IPS DF 4.7 (cell line): Measurements from ENCODE around the gene S100A3.
A peak's percentile ranks its signal among the peaks of the same experiment; 100 is the strongest.
"Not testable (repeated sequence)": the region's sequence is repeated elsewhere in the genome, so short reads cannot be mapped to it uniquely, and the experiment has no call there.

Experiments used
- DNase-seq: peaks from one replicate; pipeline ENCODE4 v3.0.0-alpha.2; 2013; ENCODE audit warnings: low spot score; ENCODE audit errors: extremely low read depth

Gene S100A3

DNA sequence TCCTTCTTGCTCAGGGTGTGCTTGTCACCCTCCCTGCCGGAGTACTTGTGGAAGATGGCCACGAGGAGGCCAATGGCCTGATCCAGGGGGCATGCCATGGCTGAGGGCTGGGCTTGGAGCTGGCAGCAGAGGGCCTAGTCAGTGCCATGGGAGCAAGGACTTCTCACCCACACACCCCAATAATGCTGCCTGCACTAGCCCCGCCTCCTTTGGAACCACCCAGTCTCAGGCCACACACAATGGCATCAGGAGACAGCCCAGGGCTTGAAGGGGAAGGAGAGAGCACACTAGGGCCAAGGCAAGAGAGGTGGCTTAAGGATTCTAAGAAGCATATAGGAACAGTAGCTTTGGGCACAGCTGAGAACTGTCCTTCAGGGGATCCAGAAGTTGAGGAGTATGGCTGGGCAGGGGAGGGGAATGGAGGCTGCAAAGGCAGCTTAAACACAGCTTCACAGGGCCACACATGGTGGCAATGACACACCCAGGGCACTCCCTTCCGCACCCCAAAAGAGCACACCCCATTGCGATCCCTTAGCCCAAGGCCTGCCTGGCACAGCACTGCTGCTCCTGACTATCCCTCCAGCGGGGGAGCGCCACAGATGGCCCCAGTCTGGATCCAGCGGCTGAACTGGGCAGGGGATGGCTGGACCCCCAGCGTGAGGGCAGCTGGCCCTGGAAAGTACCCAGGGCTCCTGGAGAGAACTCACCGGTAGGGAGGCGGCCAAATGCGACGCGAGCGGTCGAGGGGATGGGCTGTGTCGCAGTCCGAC, 13.6 kb downstream of the S100A3 start, which contains the start of gene S100A6:
TSS of gene S100A6 (minus strand) at position 750 of the 770 bp plus-strand sequence. CDS start at position 98, 652 bp downstream.
- DNase-seq = no peak

DNA sequence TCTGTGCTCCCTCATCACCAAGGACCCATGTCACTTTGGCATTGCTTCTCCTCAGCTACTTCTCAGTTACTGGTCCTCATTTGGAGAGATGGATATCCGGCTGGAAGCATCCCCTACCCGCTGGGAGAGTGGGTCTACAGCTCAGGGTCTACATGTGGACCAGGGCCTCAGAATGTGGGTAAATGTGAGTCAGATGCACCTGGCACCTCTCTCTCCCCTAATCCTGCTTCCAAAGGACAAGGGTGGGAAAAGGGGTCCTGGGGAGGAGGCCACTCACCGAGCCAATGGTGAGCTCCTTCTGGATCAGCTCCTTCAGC, 14.2 kb downstream of the S100A3 start:
- DNase-seq = no peak

DNA sequence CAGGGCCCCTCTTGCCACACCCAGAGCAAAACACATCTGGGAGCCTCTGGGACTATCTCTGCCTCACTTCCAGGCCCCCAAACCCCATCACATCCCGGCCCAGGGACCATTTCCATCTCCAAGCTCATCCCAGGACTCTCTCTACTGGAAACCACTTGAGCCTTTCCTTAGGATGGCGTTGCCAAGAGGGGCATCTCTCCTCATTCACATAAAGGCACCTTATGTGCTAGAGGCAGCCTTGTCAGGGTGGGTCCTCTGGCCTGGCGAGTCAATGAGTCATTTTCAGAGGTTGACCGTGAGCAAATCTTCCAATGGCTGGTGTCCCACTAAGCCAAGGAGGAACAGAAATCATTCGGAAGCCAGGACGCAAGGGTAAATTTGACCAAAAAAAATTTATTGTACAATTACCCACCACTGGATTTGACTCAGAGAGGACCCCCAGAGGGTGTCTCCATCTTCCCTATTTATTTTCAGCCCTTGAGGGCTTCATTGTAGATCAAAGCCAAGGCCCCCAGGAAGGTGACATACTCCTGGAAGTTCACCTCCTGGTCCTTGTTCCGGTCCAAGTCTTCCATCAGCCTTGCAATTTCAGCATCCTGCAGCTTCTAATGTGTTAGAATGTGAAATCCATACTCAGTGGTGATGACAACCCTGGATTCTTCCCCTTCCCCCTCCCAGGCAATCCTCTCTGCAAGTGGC, 14.7 kb downstream of the S100A3 start:
- no peak for DNase-seq

- DNase-seq = no peak
Measured at GRCh38 chr1:153533689-153534201, 15.3 kb downstream of the S100A3 start.

GRCh38 chr1:153532769-153533599, 16.1 kb downstream of the S100A3 start:
- DNase-seq = peak; percentile 71

GRCh38 chr1:153532181-153532580, 16.9 kb downstream of the S100A3 start:
- DNase-seq = no peak

- no peak for DNase-seq
Measured at GRCh38 chr1:153531638-153532037, 17.4 kb downstream of the S100A3 start.

GRCh38 chr1:153527683-153528040, 21.4 kb downstream of the S100A3 start:
- DNase-seq = no peak

DNA sequence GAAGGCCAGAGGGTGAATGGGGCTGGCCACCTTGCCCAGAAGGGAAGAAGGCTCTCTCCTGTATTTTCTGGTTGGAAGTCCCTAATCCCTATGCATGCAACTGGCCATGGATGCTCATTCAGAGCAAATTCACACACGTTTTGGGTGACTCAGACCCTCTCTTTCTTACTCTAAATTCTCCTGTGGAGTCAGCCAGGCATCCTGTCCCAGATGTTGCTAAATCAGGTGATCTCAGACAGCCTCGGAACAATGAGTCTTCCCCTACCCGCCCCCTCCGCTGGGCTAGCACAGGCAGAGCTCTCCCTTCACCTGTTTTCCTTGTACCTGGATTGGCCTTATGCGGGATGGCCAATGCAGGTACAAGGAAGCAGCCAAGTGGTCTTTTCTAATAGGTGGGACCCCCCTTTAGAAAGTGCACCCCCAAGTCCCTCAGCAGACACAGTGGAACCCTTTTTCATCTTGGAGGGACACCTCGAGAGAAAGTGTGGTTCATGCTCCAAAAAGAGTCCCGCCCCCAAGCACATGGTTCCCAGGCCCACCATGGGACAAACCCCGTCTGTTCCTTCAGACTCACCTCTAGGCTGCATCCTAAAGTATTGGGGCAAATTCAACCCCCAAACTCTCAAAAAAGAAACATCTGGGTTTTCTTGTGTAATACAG, 21.9 kb downstream of the S100A3 start:
- peak; percentile 38 for DNase-seq

DNA sequence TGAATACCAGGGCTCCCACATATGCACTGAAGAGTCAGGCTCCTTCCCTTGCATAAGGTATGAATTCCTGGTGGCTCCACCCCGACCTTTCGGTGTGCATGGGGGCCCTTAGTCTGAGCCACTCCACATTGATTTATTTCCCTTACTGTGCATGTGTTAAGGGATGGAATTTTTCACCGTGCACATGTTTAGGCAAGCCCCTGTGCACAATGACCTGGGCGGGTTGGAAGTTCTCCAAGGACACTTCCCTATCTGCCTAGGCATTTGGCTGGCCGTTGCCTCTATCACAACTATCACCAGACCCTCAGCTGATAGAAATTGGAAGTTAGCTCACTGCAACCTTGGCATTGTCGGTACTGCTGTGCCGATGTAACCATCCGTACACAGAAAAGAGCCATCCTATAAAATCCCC, 22.9 kb downstream of the S100A3 start:
- no peak for DNase-seq

GRCh38 chr1:153525088-153525728, 23.9 kb downstream of the S100A3 start:
- no peak for DNase-seq

DNA sequence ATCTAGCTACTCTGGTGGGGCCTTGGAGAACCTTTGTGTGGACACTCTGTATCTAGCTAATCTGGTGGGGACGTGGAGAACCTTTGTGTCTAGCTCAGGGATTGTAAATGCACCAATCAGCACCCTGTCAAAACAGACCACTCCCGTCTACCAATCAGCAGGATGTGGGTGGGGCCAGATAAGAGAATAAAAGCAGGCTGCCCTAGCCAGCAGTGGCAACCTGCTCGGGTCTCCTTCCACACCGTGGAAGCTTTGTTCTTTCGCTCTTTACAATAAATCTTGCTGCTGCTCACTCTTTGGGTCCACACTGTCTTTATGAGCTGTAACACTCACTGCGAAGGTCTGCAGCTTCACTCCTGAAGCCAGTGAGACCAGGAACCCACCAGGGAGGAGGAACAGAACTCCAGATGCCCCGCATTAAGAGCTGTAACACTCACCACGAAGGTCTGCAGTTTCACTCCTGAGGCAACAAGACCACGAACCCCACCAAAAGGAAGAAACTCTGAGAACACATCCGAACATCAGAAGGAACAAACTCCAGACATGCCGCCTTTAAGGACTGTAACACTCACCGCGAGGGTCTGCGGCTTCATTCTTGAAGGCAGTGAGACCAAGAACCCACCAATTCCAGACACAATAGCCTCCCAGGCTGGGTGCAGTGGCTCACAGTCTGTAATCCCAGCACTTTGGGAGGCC, 26.6 kb downstream of the S100A3 start:
- DNase-seq = not testable (repeated sequence)

DNA sequence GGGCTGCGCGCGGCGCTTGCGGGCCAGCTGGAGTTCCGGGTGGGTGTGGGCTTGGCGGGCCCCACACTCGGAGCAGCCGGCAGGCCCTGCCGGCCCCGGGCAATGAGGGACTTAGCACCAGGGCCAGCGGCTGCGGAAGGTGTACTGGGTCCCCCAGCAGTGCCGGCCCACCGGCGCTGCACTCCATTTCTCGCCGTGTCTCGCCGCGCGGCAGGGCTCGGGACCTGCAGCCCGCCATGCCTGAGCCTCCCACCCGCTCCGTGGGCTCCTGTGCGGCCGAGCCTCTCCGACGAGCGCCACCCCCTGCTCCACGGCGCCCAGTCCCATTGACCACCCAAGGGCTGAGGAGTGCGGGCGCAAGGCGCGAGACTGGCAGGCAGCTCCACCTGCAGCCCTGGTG, 27.2 kb downstream of the S100A3 start:
- not testable (repeated sequence) for DNase-seq

- DNase-seq = no peak
Measured at GRCh38 chr1:153520818-153521476, 28.1 kb downstream of the S100A3 start.

DNA sequence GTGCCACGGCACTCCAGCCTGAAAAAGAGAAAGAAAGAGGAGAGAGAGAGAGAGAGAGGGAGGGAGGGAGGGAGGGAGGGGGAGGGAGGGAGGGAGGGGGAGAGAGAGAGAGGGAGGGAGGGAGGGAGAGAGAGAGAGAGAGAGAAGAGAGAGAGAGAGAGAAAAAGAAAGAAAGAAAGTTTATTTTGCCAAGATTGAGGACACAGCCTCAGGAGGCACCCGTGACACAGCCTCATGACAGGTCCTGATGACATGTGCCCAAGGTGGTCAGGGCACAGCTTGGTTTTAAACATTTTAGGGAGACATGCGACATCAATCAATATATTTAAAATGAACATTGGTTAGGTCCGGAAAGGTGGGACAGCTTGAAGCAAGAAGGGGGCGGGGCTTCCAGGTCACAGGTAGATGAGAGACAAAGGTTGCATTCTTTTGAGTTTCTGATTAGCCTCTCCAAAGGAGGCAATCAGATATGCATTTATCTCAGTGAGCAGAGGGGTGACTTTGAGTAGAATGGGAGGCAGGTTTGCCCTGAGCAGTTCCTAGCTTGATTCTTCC, 28.8 kb downstream of the S100A3 start:
- DNase-seq = not testable (repeated sequence)

GRCh38 chr1:153519242-153519641, 29.8 kb downstream of the S100A3 start:
- DNase-seq = no peak

- DNase-seq = no peak
Measured at GRCh38 chr1:153515504-153516394, 33.3 kb downstream of the S100A3 start.

DNA sequence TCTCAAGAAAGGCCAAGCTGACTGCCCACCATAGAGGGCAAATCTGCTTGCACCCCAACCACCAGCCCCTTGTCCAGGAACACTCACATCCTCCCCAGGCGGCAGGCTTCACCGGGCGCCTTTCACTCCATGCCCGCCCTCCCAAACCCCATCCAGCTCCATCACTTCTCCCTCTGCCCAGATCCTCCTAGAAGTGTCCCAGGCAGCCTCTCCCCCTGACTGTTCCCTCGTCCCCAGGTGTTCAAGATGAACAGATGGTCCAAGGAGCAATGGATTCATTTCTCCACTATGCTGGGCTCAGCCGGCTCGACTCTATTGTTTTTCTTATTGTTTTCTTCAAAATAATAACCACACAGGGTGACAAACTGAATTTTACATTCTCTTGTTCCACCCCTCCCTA, 35.4 kb downstream of the S100A3 start:
- DNase-seq = no peak
